ENCODE measurements around the gene ERCC4. TPM values are rescaled to one million over a fixed set of nuclear protein-coding genes. Genes with fewer than 3 reads are reported as not detected.
"Not testable (repeated sequence)": the region's sequence is repeated elsewhere in the genome, so short reads cannot be mapped to it uniquely, and the experiment has no call there.

ERCC4 gene
- total RNA-seq, 2 donors from 2014 or later = 12.9 to 18.2 TPM

DNA sequence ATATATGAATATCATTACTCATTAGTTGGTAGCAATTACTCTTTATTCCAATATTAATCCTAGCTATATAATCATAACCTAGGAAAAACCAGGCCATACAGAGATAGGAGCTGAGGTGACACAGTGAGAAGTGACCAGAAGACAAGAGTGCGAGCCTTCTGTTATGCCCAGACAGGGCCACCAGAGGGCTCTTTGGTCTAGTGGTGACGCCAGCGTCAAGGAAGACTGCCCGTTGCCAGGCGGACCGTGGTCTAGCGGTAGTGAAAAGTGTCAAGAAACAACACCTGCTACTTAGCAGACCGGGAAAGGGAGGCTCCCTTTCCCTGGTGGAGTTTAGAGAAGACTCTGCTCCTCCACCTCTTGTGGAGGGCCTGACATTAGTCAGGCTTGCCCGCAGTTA lies 15.1 kb upstream of the ERCC4 start:
- H3K9ac ChIP-seq (ENCODE audit: extremely low read depth, low read length, poor library complexity, severe bottlenecking); H3K4me3 ChIP-seq (ENCODE audit: low read length); H3K36me3 ChIP-seq (ENCODE audit: control insufficient read depth, insufficient read depth, low read length); H3K4me3 Mint-ChIP-seq; H3K27ac Mint-ChIP-seq; H3K4me1 ChIP-seq (ENCODE audit: control insufficient read depth, insufficient read depth, low read length); H3K27me3 ChIP-seq (ENCODE audit: control insufficient read depth, insufficient read depth, low read length, poor library complexity, severe bottlenecking); H3K27ac ChIP-seq (ENCODE audit: low read depth, low read length); H3K9me3 ChIP-seq (ENCODE audit: control insufficient read depth, low read length); H3K4me1 Mint-ChIP-seq; H3K27me3 Mint-ChIP-seq (ENCODE audit: insufficient read depth); H3K36me3 Mint-ChIP-seq (ENCODE audit: low read depth): not testable (repeated sequence)
- DNase-seq = peak; percentile 82
- 60 to 86% methylated on average over 1 to 8 of the region's 9 CpGs for WGBS, 2 experiments (ENCODE audit: insufficient coverage in 1 of 2, insufficient read length in 1 of 2)
- TF ChIP-seq, protein P1, sequence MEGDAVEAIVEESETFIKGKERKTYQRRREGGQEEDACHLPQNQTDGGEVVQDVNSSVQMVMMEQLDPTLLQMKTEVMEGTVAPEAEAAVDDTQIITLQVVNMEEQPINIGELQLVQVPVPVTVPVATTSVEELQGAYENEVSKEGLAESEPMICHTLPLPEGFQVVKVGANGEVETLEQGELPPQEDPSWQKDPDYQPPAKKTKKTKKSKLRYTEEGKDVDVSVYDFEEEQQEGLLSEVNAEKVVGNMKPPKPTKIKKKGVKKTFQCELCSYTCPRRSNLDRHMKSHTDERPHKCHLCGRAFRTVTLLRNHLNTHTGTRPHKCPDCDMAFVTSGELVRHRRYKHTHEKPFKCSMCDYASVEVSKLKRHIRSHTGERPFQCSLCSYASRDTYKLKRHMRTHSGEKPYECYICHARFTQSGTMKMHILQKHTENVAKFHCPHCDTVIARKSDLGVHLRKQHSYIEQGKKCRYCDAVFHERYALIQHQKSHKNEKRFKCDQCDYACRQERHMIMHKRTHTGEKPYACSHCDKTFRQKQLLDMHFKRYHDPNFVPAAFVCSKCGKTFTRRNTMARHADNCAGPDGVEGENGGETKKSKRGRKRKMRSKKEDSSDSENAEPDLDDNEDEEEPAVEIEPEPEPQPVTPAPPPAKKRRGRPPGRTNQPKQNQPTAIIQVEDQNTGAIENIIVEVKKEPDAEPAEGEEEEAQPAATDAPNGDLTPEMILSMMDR (conservative IDR thresholded peaks at IDR 0.05) = peak; percentile 60
- H3K9me3 Mint-ChIP-seq = peaks cover 35% of the 10 kb centered on the region

DNA sequence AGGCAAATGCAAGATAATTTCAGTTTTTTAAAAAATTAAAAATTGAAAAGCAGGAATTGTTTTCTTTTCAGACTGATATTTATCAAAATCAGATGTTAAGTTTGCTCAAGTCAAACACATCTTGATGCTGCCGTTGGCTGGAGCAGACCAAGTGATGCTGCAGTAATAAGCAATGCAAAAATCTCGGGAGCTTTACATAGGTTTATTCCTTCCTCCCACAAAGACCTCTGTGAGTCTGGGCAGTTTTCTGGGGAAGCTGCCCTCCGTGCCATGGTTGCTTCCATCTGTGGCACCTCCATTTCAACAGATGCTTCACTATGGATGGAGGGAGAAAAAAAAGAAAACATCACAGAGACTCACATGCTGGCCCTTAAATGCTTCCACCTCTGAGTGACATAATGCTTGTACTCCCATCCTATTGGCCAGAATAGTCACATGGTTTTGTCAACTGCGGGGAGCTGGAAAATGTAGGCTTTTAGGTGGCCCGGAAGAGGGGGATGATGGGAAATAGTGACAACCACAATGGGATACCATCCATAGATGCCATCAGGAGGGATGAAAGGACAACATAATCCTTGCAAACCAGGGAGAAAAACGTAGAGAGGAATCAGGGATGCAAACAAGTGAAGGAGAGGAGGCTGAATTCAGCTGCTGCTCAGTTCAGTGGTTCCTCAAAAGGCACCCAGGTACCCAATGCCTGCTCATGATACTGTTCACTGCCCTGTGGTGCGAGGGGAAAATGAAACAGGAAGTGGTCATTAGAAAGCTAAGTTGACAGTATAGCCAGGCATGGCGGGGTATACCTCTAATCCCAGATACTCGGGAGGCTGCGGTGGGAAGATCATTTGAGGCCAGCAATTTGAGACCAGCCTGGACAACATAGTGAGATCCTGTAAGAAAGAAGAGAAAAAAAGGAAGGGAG lies 13.5 kb upstream of the ERCC4 start:
- Histone ChIP-seq H3K27me3 (ENCODE audit: control insufficient read depth, insufficient read depth, low read length, poor library complexity, severe bottlenecking) (no peaks in the 10 kb centered on the region), H3K4me1 (ENCODE audit: control insufficient read depth, insufficient read depth, low read length) (no peaks in the 10 kb centered on the region), H3K36me3 (ENCODE audit: control insufficient read depth, insufficient read depth, low read length) (no peaks in the 10 kb centered on the region), H3K9ac (ENCODE audit: extremely low read depth, low read length, poor library complexity, severe bottlenecking) (no peak overlapping the region), H3K9me3 (ENCODE audit: control insufficient read depth, low read length) (no peaks in the 10 kb centered on the region), H3K27ac (ENCODE audit: low read depth, low read length) (no peak overlapping the region), H3K4me3 (ENCODE audit: low read length) (no peak overlapping the region)
- H3K4me3 Mint-ChIP-seq = no peak overlapping the region
- no peak for DNase-seq
- TF ChIP-seq, protein P1 (conservative IDR thresholded peaks at IDR 0.05) = no peak
- WGBS, 2 experiments (ENCODE audit: insufficient coverage in 1 of 2, insufficient read length in 1 of 2) = 90 to 93% methylated on average over 8 to 10 of the region's 10 CpGs
- H3K27ac Mint-ChIP-seq = no peak overlapping the region
- H3K27me3 Mint-ChIP-seq (ENCODE audit: insufficient read depth) = peaks cover 7% of the 10 kb centered on the region
- H3K9me3 Mint-ChIP-seq = peaks cover 31% of the 10 kb centered on the region
- H3K36me3 Mint-ChIP-seq (ENCODE audit: low read depth) = no peaks in the 10 kb centered on the region
- H3K4me1 Mint-ChIP-seq = no peaks in the 10 kb centered on the region

DNA sequence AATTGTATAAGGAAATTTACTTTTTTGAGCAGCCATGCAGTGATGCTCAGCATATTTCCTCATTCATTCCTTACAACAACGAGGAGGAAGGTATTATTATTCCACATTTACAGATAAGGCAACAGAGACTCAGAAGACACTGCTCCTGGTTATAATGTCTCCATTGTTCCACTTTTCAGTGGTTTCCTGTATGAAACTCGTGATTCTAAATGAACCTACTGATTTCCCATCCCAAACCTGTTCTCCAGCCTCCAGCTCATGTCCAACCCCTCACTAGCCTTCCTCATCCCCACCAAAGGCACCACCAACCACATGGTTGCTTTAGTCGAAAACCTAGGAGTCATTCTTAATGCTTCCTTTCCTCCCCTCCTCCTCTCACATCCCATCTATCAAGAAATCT lies 12.5 kb upstream of the ERCC4 start:
- TF ChIP-seq, protein P1 (conservative IDR thresholded peaks at IDR 0.05) = no peak
- peaks cover 8% of the 10 kb centered on the region for H3K9me3 ChIP-seq (ENCODE audit: control insufficient read depth, low read length)
- DNase-seq = no peak
- 83 to 89% methylated on average over 3 of the region's 3 CpGs for WGBS, 2 experiments (ENCODE audit: insufficient coverage in 1 of 2, insufficient read length in 1 of 2)
- no peak overlapping the region for H3K27ac ChIP-seq (ENCODE audit: low read depth, low read length)
- no peaks in the 10 kb centered on the region for H3K4me1 Mint-ChIP-seq
- no peaks in the 10 kb centered on the region for H3K4me1 ChIP-seq (ENCODE audit: control insufficient read depth, insufficient read depth, low read length)
- no peak overlapping the region for H3K4me3 ChIP-seq (ENCODE audit: low read length)
- H3K9ac ChIP-seq (ENCODE audit: extremely low read depth, low read length, poor library complexity, severe bottlenecking) = no peak overlapping the region
- no peaks in the 10 kb centered on the region for H3K36me3 ChIP-seq (ENCODE audit: control insufficient read depth, insufficient read depth, low read length)
- no peak overlapping the region for H3K27ac Mint-ChIP-seq
- peaks cover 7% of the 10 kb centered on the region for H3K27me3 Mint-ChIP-seq (ENCODE audit: insufficient read depth)
- no peak overlapping the region for H3K4me3 Mint-ChIP-seq
- H3K9me3 Mint-ChIP-seq = peaks cover 32% of the 10 kb centered on the region
- no peaks in the 10 kb centered on the region for H3K27me3 ChIP-seq (ENCODE audit: control insufficient read depth, insufficient read depth, low read length, poor library complexity, severe bottlenecking)
- no peaks in the 10 kb centered on the region for H3K36me3 Mint-ChIP-seq (ENCODE audit: low read depth)
